ENCODE measurements around the gene CHAF1B.

DNA sequence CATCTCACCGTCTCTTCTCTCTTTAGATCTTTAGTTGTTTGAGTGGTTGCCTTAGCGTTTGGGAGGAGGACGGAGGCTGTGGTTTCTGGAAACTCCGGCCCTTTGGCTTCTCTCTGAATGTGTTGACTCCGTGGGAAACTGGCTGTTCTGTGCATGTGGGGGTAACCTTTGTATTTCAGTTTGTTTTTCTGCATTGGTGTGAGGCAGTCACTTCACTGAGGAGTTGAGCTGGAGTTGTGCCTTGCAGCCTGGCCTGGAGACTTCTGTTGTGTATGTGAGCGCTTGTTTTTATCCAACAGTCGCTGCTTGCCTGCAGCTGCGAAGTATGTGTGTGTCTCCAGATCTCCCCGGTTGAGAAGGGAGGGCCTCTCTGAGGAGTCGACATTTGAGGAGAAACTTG lies 61.1 kb downstream of the CHAF1B start:
- TF ChIP-seq EZH2phosphoT487 (IDR thresholded peaks at IDR 0.05; ENCODE audit: insufficient read depth, low read depth) (no peak), EZH2 (IDR thresholded peaks at IDR 0.05; ENCODE audit: insufficient read depth, poor library complexity, severe bottlenecking) (no peak)

Measured in GM23248 (cell line).